Measurements from ENCODE around the gene GUCY1A1.

GRCh38 chr4:155676430-155676825 lies 9.8 kb downstream of the GUCY1A1 start:
- TF ChIP-seq GATA3 (IDR thresholded peaks at IDR 0.05; ENCODE audit: low read depth, low read length) (no peak), GATA2 (IDR thresholded peaks at IDR 0.05; ENCODE audit: low read depth, low read length) (no peak)
